ENCODE measurements around the gene RFX5. TPM values are rescaled to one million over a fixed set of nuclear protein-coding genes. Genes with fewer than 3 reads are reported as not detected.
A peak's percentile ranks its signal among the peaks of the same experiment; 100 is the strongest.

RFX5 gene
- total and polyA plus RNA-seq, 2 donors (not counting 3 experiments of a cell fraction or from before 2014, with no cell fraction given): 23.5 to 52.8 TPM

DNA sequence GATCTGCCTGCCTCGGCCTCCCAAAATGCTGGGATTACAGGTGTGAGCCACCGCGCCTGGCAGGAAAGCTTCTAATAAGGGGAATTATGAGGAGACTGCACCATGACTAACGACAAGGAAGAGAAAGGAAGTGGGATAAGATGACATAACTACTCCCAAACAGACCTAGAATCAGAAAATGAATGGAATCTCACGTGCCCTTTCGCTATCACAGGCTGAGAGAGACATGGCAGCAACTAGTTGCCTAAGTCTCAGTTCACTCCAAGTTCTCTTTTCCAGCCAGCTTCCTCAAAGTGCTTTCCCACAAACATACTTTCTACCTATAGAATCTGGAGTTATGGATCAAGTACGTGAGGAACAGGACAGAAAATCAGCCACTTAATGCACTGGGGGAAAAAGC lies 21.8 kb downstream of the RFX5 start:
- Histone ChIP-seq H3K9me1 (replicated peaks; ENCODE audit: control insufficient read depth, extremely low read depth, insufficient read depth, low read length) (no peaks in the 10 kb centered on the region), H3K4me3 (replicated peaks in 1 of 3; ENCODE audit: insufficient read depth in 1 of 3, low read depth in 1 of 3, low read length in 3 of 3) (no peak overlapping the region), H3K4me1 (ENCODE audit: control insufficient read depth, extremely low read depth, insufficient read depth, low read length) (peaks cover 22% of the 10 kb centered on the region), H3K27me3 (ENCODE audit: control insufficient read depth in 2 of 2, insufficient read depth in 2 of 2, low read length in 2 of 2) (no peaks in the 10 kb centered on the region), H3K9ac (replicated peaks; ENCODE audit: extremely low read depth, insufficient read depth, low read length) (no peak overlapping the region), H3K4me2 (ENCODE audit: insufficient read depth, low read length) (peak overlapping the region; percentile 79), H3K79me2 (ENCODE audit: control insufficient read depth, insufficient read depth, low read length) (peaks cover 30% of the 10 kb centered on the region), H2AFZ (ENCODE audit: low read depth, low read length) (no peak overlapping the region), H3K36me3 (ENCODE audit: control insufficient read depth in 2 of 2, extremely low read depth in 1 of 2, insufficient read depth in 2 of 2, low read length in 2 of 2) (peaks cover under 1 to 3% of the 10 kb centered on the region in 2 experiments), H3K9me3 (replicated peaks; ENCODE audit: control insufficient read depth, insufficient read depth, low read length) (no peaks in the 10 kb centered on the region), H3K27ac (ENCODE audit: insufficient read depth, low read depth, low read length) (no peak overlapping the region), H4K20me1 (replicated peaks; ENCODE audit: control insufficient read depth, extremely low read depth, insufficient read depth, low read length) (no peaks in the 10 kb centered on the region)
- ChIA-PET CTCF (interaction anchor here (0.8 to 5.9 kb wide), 6 partner anchors 9 to 24 kb away, joined by 3 to 103 read pairs (median 3); no protein-coding TSS in a partner anchor), POLR2A (no interaction called here)
- intact Hi-C loops (cut with micrococcal nuclease): loop anchor here (5.0 kb wide), 1 partner anchor 128 kb away; the partner anchor contains the start of gene PIP5K1A
- DNase-seq (ENCODE audit: low read depth, low spot score): no peak
- no TSS peak for BruUV-seq (replicated peaks)
- TF ChIP-seq, protein P1, sequence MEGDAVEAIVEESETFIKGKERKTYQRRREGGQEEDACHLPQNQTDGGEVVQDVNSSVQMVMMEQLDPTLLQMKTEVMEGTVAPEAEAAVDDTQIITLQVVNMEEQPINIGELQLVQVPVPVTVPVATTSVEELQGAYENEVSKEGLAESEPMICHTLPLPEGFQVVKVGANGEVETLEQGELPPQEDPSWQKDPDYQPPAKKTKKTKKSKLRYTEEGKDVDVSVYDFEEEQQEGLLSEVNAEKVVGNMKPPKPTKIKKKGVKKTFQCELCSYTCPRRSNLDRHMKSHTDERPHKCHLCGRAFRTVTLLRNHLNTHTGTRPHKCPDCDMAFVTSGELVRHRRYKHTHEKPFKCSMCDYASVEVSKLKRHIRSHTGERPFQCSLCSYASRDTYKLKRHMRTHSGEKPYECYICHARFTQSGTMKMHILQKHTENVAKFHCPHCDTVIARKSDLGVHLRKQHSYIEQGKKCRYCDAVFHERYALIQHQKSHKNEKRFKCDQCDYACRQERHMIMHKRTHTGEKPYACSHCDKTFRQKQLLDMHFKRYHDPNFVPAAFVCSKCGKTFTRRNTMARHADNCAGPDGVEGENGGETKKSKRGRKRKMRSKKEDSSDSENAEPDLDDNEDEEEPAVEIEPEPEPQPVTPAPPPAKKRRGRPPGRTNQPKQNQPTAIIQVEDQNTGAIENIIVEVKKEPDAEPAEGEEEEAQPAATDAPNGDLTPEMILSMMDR (IDR thresholded peaks at IDR 0.05; ENCODE audit: extremely low read depth in 1 of 2, insufficient read depth in 1 of 2, low read depth in 1 of 2, low read length in 2 of 2): no peak
- TF ChIP-seq EZH2 (IDR thresholded peaks at IDR 0.05; ENCODE audit: borderline replicate concordance, low read depth, low read length, severe bottlenecking): no peak
- dilution Hi-C loops (cut with MboI; ENCODE audit: extremely low pct_ligation_motif_present, low sequenced_read_pairs): no loop called here
- FAIRE-seq: no peak

DNA sequence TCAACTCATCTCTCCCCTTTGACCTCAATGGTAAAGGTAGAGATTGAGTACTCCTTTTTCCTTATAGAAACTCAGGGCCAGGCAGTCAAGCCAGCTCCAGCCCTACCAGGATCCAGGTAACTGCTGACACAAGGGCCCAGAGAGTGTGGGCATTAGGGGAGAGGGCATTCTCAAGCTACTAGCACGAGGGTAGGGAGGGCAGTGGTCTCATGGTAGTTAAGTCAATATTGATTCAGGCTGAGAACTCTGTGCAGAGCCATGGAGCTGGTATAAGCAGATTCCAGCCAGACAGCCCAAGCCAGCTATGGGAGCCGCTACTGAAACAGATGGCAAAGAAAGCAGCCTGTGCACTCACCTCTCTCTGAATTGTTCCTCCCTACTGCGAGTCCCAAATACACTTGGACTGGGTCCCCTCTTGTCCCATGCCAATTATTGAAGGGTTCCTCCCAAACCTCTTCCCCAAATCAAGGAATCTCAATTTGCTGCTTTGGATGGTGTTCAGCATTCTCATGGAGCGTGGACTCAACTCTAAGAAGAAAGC lies 22.6 kb downstream of the RFX5 start:
- Histone ChIP-seq H3K9me3 (replicated peaks; ENCODE audit: control insufficient read depth, insufficient read depth, low read length) (no peaks in the 10 kb centered on the region), H3K36me3 (ENCODE audit: control insufficient read depth in 2 of 2, extremely low read depth in 1 of 2, insufficient read depth in 2 of 2, low read length in 2 of 2) (peaks cover 2 to 3% of the 10 kb centered on the region in 2 experiments), H3K4me2 (ENCODE audit: insufficient read depth, low read length) (no peak overlapping the region), H3K4me1 (ENCODE audit: control insufficient read depth, extremely low read depth, insufficient read depth, low read length) (peaks cover 22% of the 10 kb centered on the region), H3K27ac (ENCODE audit: insufficient read depth, low read depth, low read length) (no peak overlapping the region), H4K20me1 (replicated peaks; ENCODE audit: control insufficient read depth, extremely low read depth, insufficient read depth, low read length) (no peaks in the 10 kb centered on the region), H3K27me3 (ENCODE audit: control insufficient read depth in 2 of 2, insufficient read depth in 2 of 2, low read length in 2 of 2) (no peaks in the 10 kb centered on the region), H3K79me2 (ENCODE audit: control insufficient read depth, insufficient read depth, low read length) (peaks cover 32% of the 10 kb centered on the region), H3K9me1 (replicated peaks; ENCODE audit: control insufficient read depth, extremely low read depth, insufficient read depth, low read length) (no peaks in the 10 kb centered on the region), H2AFZ (ENCODE audit: low read depth, low read length) (no peak overlapping the region), H3K9ac (replicated peaks; ENCODE audit: extremely low read depth, insufficient read depth, low read length) (no peak overlapping the region), H3K4me3 (replicated peaks in 1 of 3; ENCODE audit: insufficient read depth in 1 of 3, low read depth in 1 of 3, low read length in 3 of 3) (no peak overlapping the region)
- no peak for FAIRE-seq
- ChIA-PET POLR2A (no interaction called here), CTCF (interaction anchor here (0.8 to 2.2 kb wide), 6 partner anchors 8 to 23 kb away, joined by 3 to 6 read pairs (median 3); no protein-coding TSS in a partner anchor)
- intact Hi-C loops (cut with micrococcal nuclease): no loop called here
- TF ChIP-seq GATA2 (IDR thresholded peaks at IDR 0.05; ENCODE audit: insufficient read depth, insufficient read length, low read depth, low read length) (no peak), EZH2 (IDR thresholded peaks at IDR 0.05; ENCODE audit: borderline replicate concordance, low read depth, low read length, severe bottlenecking) (no peak), JUN (IDR thresholded peaks at IDR 0.05; ENCODE audit: borderline replicate concordance, insufficient read depth, insufficient read length, low read depth) (no peak), FOS (IDR thresholded peaks at IDR 0.05; ENCODE audit: borderline replicate concordance, insufficient read depth, low read length) (no peak)
- TF ChIP-seq, protein P2, sequence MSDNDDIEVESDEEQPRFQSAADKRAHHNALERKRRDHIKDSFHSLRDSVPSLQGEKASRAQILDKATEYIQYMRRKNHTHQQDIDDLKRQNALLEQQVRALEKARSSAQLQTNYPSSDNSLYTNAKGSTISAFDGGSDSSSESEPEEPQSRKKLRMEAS (IDR thresholded peaks at IDR 0.05; ENCODE audit: insufficient read depth, insufficient read length): no peak
- dilution Hi-C loops (cut with MboI; ENCODE audit: extremely low pct_ligation_motif_present, low sequenced_read_pairs): no loop called here
- no peak for DNase-seq (ENCODE audit: low read depth, low spot score)
- no TSS peak for BruUV-seq (replicated peaks)

Data from endothelial cell of umbilical vein (primary cell).